IMR-90 (cell line): ENCODE measurements around the gene MSI2. TPM values are rescaled to one million over a fixed set of nuclear protein-coding genes. Genes with fewer than 3 reads are reported as not detected.

Experiments
- ATAC-seq: fragments of 200-7000 bp; cut with Tn5 transposase; 2 replicates; pipeline ENCODE4 v1.9.1; 2020; ENCODE audit warnings: low read depth, mild to moderate bottlenecking, moderate library complexity
- BruUV-seq: library from RNA; stranded (reverse); fragments of 400-500 nt; replicated peaks from 2 replicates; lab custom pipeline; 2021; lab: Mats Ljungman, UMichigan
- CTCF ChIA-PET: fragments of 300-600 bp; formaldehyde crosslinking; extraction: SDS; loops from one replicate; lab custom pipeline; 2021; ENCODE audit warnings: antibody characterized with exemption; lab: Yijun Ruan, JAX
- POLR2A ChIA-PET: fragments of 300-600 bp; sonication (Branson Sonifier 250); formaldehyde crosslinking; loops from one replicate; lab custom pipeline; 2022; ENCODE audit warnings: antibody characterized with exemption; ENCODE audit not compliant: unreplicated experiment; lab: Charles Lee
- DNase-seq: peaks from one replicate; pipeline ENCODE4 v3.0.0; 2013
- H2AFZ ChIP-seq: replicated peaks from 2 replicates; pipeline ENCODE3; 2013; ENCODE audit warnings: low read length, mild to moderate bottlenecking; ENCODE audit not compliant: poor library complexity
- H2AK5ac ChIP-seq: 2 replicates; pipeline ENCODE4 v1.6.1; 2013; ENCODE audit warnings: low read depth, low read length, inconsistent platforms
- H2AK9ac ChIP-seq: replicated peaks from 2 replicates; pipeline ENCODE3; 2013; ENCODE audit warnings: mild to moderate bottlenecking, low read depth, low read length, moderate library complexity; ENCODE audit not compliant: poor library complexity
- H2BK120ac ChIP-seq: 2 replicates; pipeline ENCODE4 v1.6.1; 2013; ENCODE audit warnings: low read depth, low read length, inconsistent platforms
- H2BK15ac ChIP-seq: 3 replicates; pipeline ENCODE4 v1.6.1; 2013; ENCODE audit warnings: low read depth, low read length, inconsistent platforms
- H2BK20ac ChIP-seq: 2 replicates; pipeline ENCODE4 v1.6.1; 2013; ENCODE audit warnings: low read depth, mild to moderate bottlenecking, inconsistent platforms, low read length, moderate library complexity
- H2BK5ac ChIP-seq: 2 replicates; pipeline ENCODE4 v1.6.1; 2013; ENCODE audit warnings: mild to moderate bottlenecking, low read depth, low read length, inconsistent platforms; ENCODE audit not compliant: poor library complexity, severe bottlenecking
- H3K14ac ChIP-seq: replicated peaks from 2 replicates; pipeline ENCODE4 v1.6.1; 2013; ENCODE audit warnings: low read depth, low read length, inconsistent platforms
- H3K18ac ChIP-seq: 2 replicates; pipeline ENCODE4 v1.6.1; 2013; ENCODE audit warnings: low read depth, low read length, control low read depth
- H3K23ac ChIP-seq: 2 replicates; pipeline ENCODE4 v1.6.1; 2013; ENCODE audit warnings: low read depth, low read length, inconsistent platforms
- H3K27ac ChIP-seq: 2 replicates; pipeline ENCODE4 v1.5.1; 2013; ENCODE audit warnings: mild to moderate bottlenecking, control low read depth, low read length; ENCODE audit not compliant: insufficient read depth
- H3K27me3 ChIP-seq: 2 replicates; pipeline ENCODE4 v1.6.1; 2013; ENCODE audit warnings: low read length; ENCODE audit not compliant: control insufficient read depth, insufficient read depth
- H3K36me3 ChIP-seq: 2 replicates; pipeline ENCODE4 v1.6.1; 2013; ENCODE audit warnings: low read length, mixed read lengths; ENCODE audit not compliant: control insufficient read depth, insufficient read depth
- H3K4ac ChIP-seq: 2 replicates; pipeline ENCODE4 v1.6.1; 2013; ENCODE audit warnings: low read depth, low read length, inconsistent platforms
- H3K4me1 ChIP-seq: 2 replicates; pipeline ENCODE4 v1.6.1; 2013; ENCODE audit warnings: low read length, mixed read lengths; ENCODE audit not compliant: control insufficient read depth, insufficient read depth
- H3K4me2 ChIP-seq: 2 replicates; pipeline ENCODE4 v1.6.1; 2013; ENCODE audit warnings: low read depth, mild to moderate bottlenecking, control low read depth, low read length, moderate library complexity
- H3K4me3 ChIP-seq: 2 replicates; pipeline ENCODE4 v1.5.1; 2013; ENCODE audit warnings: low read depth, mild to moderate bottlenecking, control low read depth, low read length, moderate library complexity; ENCODE audit not compliant: insufficient read depth
- H3K56ac ChIP-seq: 2 replicates; pipeline ENCODE4 v1.6.1; 2013; ENCODE audit warnings: low read length, inconsistent platforms; ENCODE audit not compliant: insufficient read depth; ENCODE audit errors: extremely low read depth
- H3K79me1 ChIP-seq, 2 experiments: 2 replicates each; pipeline ENCODE4 v1.6.1; 2013; ENCODE audit warnings: low read length in 2 of 2, inconsistent platforms in 1 of 2, low read depth in 1 of 2
- H3K9ac ChIP-seq: 2 replicates; pipeline ENCODE4 v1.6.1; 2013; ENCODE audit warnings: low read depth, low read length, control low read depth
- H3K9me1 ChIP-seq: 2 replicates; pipeline ENCODE4 v1.6.1; 2013; ENCODE audit warnings: low read length, inconsistent platforms; ENCODE audit not compliant: insufficient read depth
- H3K9me3 ChIP-seq: 2 replicates; pipeline ENCODE4 v1.6.1; 2013; ENCODE audit warnings: low read length; ENCODE audit not compliant: control insufficient read depth, insufficient read depth
- H4K20me1 ChIP-seq: 2 replicates; pipeline ENCODE4 v1.6.1; 2013; ENCODE audit warnings: low read length, inconsistent platforms; ENCODE audit not compliant: insufficient read depth
- H4K5ac ChIP-seq: 2 replicates; pipeline ENCODE4 v1.6.1; 2013; ENCODE audit warnings: mild to moderate bottlenecking, low read depth, low read length, control low read depth
- H4K8ac ChIP-seq, 2 experiments: 2 replicates each; pipeline ENCODE4 v1.6.1; 2013; ENCODE audit warnings: low read depth in 2 of 2, low read length in 2 of 2, control low read depth in 1 of 2, inconsistent platforms in 1 of 2
- H4K91ac ChIP-seq: 2 replicates; pipeline ENCODE4 v1.6.1; 2013; ENCODE audit warnings: low read depth, low read length, inconsistent platforms; ENCODE audit not compliant: insufficient read depth
- BHLHE40 ChIP-seq: fragments of 150-350 bp; IDR thresholded peaks from 2 replicates; pipeline ENCODE4 v1.6.1; 2016; ENCODE audit warnings: mild to moderate bottlenecking, low read depth, low read length
- CHD1 ChIP-seq: IDR thresholded peaks from 2 replicates; pipeline ENCODE4 v1.6.1; 2012; ENCODE audit warnings: low read depth, low read length, improper control_type of control experiment
- FOS ChIP-seq: fragments of 150-350 bp; IDR thresholded peaks from 2 replicates; pipeline ENCODE4 v1.6.1; 2016; ENCODE audit warnings: low read depth, low read length
- MAZ ChIP-seq: IDR thresholded peaks from 2 replicates; pipeline ENCODE4 v1.6.1; 2012; ENCODE audit warnings: low read depth, mild to moderate bottlenecking, low read length, improper control_type of control experiment, moderate library complexity, borderline replicate concordance
- MXI1 ChIP-seq: IDR thresholded peaks from 2 replicates; pipeline ENCODE4 v1.6.1; 2012; ENCODE audit warnings: low read depth, mild to moderate bottlenecking, low read length, moderate library complexity, borderline replicate concordance
- NFE2L2 ChIP-seq: fragments of 150-350 bp; IDR thresholded peaks from 2 replicates; pipeline ENCODE4 v1.6.1; 2016; ENCODE audit warnings: low read depth, mild to moderate bottlenecking, low read length
- POLR2A ChIP-seq: IDR thresholded peaks from 2 replicates; pipeline ENCODE4 v1.6.1; 2012; ENCODE audit warnings: mild to moderate bottlenecking, low read depth, low read length
- RAD21 ChIP-seq: IDR thresholded peaks from 2 replicates; pipeline ENCODE4 v1.6.1; 2012; ENCODE audit warnings: low read length, improper control_type of control experiment
- RCOR1 ChIP-seq: IDR thresholded peaks from 2 replicates; pipeline ENCODE4 v1.6.1; 2012; ENCODE audit warnings: mild to moderate bottlenecking, low read length, improper control_type of control experiment; ENCODE audit not compliant: insufficient replicate concordance
- RFX5 ChIP-seq: IDR thresholded peaks from 2 replicates; pipeline ENCODE4 v1.8.0; 2012; ENCODE audit warnings: low read depth, mild to moderate bottlenecking, low read length, moderate library complexity
- SMC3 ChIP-seq: fragments of 150-350 bp; IDR thresholded peaks from 2 replicates; pipeline ENCODE4 v1.6.1; 2016; ENCODE audit warnings: low read depth, mild to moderate bottlenecking, antibody characterized with exemption, low read length, moderate library complexity
- WGBS, 2 experiments: methylation state at CpG; one replicate each; pipeline versions ENCODE4 v1.1.5 to v1.1.7; 2013; ENCODE audit warnings: missing lambda C conversion rate in 2 of 2; ENCODE audit not compliant: insufficient read length in 1 of 2; ENCODE audit errors: extremely low coverage in 2 of 2; 5-methylcytosine and 5-hydroxymethylcytosine counted together
- dilution Hi-C: fragments of 300-500 bp; cut with HindIII; formaldehyde crosslinking; loops from one replicate; pipeline ENCODE4 v1.14.3; 2018; ENCODE audit warnings: low sequenced_read_pairs; ENCODE audit not compliant: unreplicated experiment
- in situ Hi-C: fragments of 300-500 bp; cut with MboI; formaldehyde crosslinking; loops from 3 replicates; pipeline ENCODE4 v1.14.3; 2019; ENCODE audit warnings: low sequenced_read_pairs, inconsistent platforms, mixed read lengths
- intact Hi-C: fragments of 100-400 bp; cut with micrococcal nuclease; formaldehyde crosslinking; loops from 2 replicates; pipeline ENCODE4 v1.10.0; 2022
- polyA plus RNA-seq, 3 experiments: library from polyadenylated mRNA; depleted of rRNA; stranded (reverse); fragments of >200 nt; gene quantifications; 2 replicates each; pipeline ENCODE4 v1.2.3, GENCODE V29; 2012; ENCODE audit warnings: low replicate concordance in 1 of 3
- total RNA-seq: library from RNA; depleted of rRNA; stranded (reverse); fragments of >200 nt; gene quantifications from 2 replicates; pipeline ENCODE4 v1.2.3, GENCODE V29; 2012
- TF ChIP-seq, protein P1 (sequence below): fragments of 150-350 bp; IDR thresholded peaks from 2 replicates; pipeline ENCODE4 v1.6.1; 2016; ENCODE audit warnings: low read depth, mild to moderate bottlenecking, low read length, moderate library complexity, borderline replicate concordance
- TF ChIP-seq, protein P2 (sequence below): fragments of 150-350 bp; IDR thresholded peaks from 2 replicates; pipeline ENCODE4 v1.6.1; 2017; ENCODE audit warnings: mild to moderate bottlenecking, antibody characterized with exemption, low read length, low read depth

The MSI2 gene
- total and polyA plus RNA-seq, 2 of the 4 experiments (the other 2 are of a cell fraction) = 13.0 to 16.0 TPM

DNA sequence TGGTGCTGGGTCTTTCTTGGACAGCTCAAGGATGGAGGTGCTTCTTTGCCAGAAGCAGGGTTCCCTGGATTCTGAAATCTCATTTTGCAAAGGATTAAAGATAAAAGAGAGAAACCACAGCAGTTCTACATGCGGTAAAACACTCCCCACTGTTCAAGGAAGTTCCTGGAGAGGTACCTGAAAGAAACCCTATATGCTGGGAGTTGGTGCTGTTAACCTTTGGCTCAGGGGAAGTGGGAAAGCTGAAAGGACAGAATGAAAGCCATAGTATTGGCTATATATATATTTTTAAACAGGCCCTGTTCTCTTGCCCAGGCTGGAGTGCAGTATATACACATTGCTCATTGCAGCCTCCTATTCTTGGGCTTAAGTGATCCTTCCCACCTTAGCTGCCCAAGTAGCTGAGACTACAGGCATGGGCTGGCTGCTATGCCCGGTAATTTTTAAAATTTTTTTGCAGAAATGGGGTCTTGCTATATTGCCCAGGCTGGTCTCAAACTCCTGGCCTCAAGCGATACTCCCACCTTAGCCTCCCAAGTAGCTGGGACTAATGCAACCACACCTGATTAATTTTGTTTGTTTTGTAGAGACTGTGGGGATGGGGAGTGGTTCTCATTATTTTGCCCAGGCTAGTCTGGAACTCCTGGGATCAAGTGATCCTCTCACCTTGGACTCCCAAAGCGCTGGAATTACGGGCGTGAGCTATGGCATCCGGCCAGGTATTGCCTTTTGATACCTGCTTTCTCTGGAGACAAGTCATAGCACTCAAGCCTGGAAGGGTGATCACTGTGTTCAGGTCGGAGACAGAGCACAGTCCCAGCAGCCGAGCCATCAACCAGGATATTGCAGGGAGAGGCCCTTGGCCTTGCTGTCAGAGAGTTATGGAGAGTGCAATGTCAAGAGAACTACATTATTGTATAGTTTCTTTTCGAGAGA lies 55.2 kb downstream of the MSI2 start (continued):
- no peak for TF ChIP-seq MXI1

DNA sequence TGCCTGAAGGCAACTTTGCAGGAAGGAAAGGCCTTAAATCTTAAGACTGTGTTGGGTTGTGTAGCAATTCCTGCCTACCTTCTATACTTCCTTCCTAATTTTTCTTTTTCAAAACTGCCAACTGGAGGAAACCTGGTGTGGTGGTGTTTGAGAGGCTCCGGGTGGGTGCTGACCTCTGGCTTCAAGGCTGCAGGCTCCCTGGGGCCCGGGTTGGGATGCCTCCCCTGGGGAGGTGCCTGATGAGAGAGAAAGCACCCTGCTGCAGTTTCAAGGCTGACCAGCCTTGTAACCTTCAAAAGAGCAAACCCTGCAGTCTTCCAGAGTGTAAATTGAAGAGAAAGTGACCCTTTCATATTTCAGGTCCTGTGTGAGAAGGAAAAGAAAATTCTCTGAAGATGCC lies 55.9 kb downstream of the MSI2 start:
- no peak overlapping the region for H3K56ac ChIP-seq
- H2BK15ac ChIP-seq = no peak overlapping the region
- no peak overlapping the region for H2BK120ac ChIP-seq
- H2AFZ ChIP-seq = no peak overlapping the region
- peaks cover 3% of the 10 kb centered on the region; the same call in 1 of the 2 replicates for H3K9me1 ChIP-seq
- peaks cover 4% of the 10 kb centered on the region for H3K36me3 ChIP-seq
- dilution Hi-C loops = no loop called here
- no peak overlapping the region for H4K8ac ChIP-seq
- H3K9ac ChIP-seq = no peak overlapping the region
- H4K91ac ChIP-seq = no peak overlapping the region
- no peaks in the 10 kb centered on the region for H4K20me1 ChIP-seq
- no peak overlapping the region for H3K4me3 ChIP-seq
- no peak overlapping the region for H2AK5ac ChIP-seq
- DNase-seq (no peak), ATAC-seq (no peak)
- H3K4ac ChIP-seq = no peak overlapping the region
- WGBS, 2 experiments = no CpG with 5 or more reads among the region's 2 CpGs
- no peak overlapping the region for H2BK5ac ChIP-seq
- no peaks in the 10 kb centered on the region for H3K4me1 ChIP-seq
- no peak overlapping the region for H3K27ac ChIP-seq
- no peaks in the 10 kb centered on the region for H3K79me1 ChIP-seq
- ChIA-PET POLR2A (no interaction called here), CTCF (no interaction called here)
- no peak overlapping the region for H3K23ac ChIP-seq
- H3K14ac ChIP-seq = no peak overlapping the region
- no peaks in the 10 kb centered on the region for H3K9me3 ChIP-seq
- H3K4me2 ChIP-seq = no peak overlapping the region
- no TSS peak for BruUV-seq
- intact Hi-C loops = no loop called here
- in situ Hi-C loops = no loop called here
- H4K5ac ChIP-seq = no peak overlapping the region
- no peak overlapping the region for H2AK9ac ChIP-seq
- H3K27me3 ChIP-seq = no peaks in the 10 kb centered on the region
- H2BK20ac ChIP-seq = no peak overlapping the region
- no peak overlapping the region for H3K18ac ChIP-seq
- TF ChIP-seq RAD21 (no peak), SMC3 (no peak), FOS (no peak), NFE2L2 (no peak), BHLHE40 (no peak), RFX5 (no peak), POLR2A (no peak), CHD1 (no peak), MAZ (no peak), RCOR1 (no peak)
- TF ChIP-seq, protein P1, sequence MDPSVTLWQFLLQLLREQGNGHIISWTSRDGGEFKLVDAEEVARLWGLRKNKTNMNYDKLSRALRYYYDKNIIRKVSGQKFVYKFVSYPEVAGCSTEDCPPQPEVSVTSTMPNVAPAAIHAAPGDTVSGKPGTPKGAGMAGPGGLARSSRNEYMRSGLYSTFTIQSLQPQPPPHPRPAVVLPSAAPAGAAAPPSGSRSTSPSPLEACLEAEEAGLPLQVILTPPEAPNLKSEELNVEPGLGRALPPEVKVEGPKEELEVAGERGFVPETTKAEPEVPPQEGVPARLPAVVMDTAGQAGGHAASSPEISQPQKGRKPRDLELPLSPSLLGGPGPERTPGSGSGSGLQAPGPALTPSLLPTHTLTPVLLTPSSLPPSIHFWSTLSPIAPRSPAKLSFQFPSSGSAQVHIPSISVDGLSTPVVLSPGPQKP = no peak
- TF ChIP-seq, protein P2, sequence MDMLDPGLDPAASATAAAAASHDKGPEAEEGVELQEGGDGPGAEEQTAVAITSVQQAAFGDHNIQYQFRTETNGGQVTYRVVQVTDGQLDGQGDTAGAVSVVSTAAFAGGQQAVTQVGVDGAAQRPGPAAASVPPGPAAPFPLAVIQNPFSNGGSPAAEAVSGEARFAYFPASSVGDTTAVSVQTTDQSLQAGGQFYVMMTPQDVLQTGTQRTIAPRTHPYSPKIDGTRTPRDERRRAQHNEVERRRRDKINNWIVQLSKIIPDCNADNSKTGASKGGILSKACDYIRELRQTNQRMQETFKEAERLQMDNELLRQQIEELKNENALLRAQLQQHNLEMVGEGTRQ = no peak
